Vagina (tissue), 2 donors: ENCODE measurements around the gene BRINP2.

Experiments used
- POLR2A ChIP-seq, 2 donors: fragments of 450-650 bp; IDR thresholded peaks; one replicate each; pipeline ENCODE4 v1.6.1; 2017; ENCODE audit warnings: antibody characterized with exemption in 2 of 2, mild to moderate bottlenecking in 2 of 2, moderate library complexity in 2 of 2
- POLR2AphosphoS5 ChIP-seq, 2 donors: sonication (generic); formaldehyde crosslinking; IDR thresholded peaks; one replicate each; pipeline ENCODE4 v1.9.0; 2017; ENCODE audit warnings: antibody characterized with exemption in 2 of 2, mild to moderate bottlenecking in 2 of 2, low read depth in 1 of 2; ENCODE audit not compliant: insufficient read depth in 1 of 2
- TF ChIP-seq, protein P1 (sequence below), 3 experiments: fragments of 450-650 bp in 2 of 3; fragments of 200-600 bp in 1 of 3; sonication (generic) in 1 of 3; IDR thresholded peaks; one replicate each; pipeline ENCODE4 v1.5.1; 2017 to 2019; ENCODE audit warnings: antibody characterized with exemption in 3 of 3, mild to moderate bottlenecking in 2 of 3, moderate library complexity in 2 of 3

DNA sequence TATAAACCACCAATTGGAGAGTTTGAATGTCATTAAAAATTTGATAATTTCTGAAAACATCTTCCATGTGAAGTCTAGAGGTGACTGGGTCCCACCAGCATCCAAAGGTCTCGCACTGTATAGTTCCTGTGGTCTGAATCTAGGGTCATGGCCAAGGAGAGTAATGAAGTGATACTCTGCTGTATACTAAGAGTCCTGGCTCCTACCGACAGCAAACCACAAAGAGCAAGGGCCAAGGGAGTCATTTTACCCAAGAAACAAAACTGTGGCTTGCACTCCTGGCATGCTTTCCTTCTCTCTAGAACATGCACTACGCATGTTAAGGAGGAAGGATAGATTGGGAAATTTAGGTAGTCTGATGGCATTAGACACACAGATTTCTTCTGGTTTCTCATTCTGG lies 115.6 kb downstream of the BRINP2 start:
- TF ChIP-seq POLR2A (IDR thresholded peaks at IDR 0.05): no peak
- TF ChIP-seq, protein P1, sequence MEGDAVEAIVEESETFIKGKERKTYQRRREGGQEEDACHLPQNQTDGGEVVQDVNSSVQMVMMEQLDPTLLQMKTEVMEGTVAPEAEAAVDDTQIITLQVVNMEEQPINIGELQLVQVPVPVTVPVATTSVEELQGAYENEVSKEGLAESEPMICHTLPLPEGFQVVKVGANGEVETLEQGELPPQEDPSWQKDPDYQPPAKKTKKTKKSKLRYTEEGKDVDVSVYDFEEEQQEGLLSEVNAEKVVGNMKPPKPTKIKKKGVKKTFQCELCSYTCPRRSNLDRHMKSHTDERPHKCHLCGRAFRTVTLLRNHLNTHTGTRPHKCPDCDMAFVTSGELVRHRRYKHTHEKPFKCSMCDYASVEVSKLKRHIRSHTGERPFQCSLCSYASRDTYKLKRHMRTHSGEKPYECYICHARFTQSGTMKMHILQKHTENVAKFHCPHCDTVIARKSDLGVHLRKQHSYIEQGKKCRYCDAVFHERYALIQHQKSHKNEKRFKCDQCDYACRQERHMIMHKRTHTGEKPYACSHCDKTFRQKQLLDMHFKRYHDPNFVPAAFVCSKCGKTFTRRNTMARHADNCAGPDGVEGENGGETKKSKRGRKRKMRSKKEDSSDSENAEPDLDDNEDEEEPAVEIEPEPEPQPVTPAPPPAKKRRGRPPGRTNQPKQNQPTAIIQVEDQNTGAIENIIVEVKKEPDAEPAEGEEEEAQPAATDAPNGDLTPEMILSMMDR (IDR thresholded peaks at IDR 0.05): no peak
- no peak for TF ChIP-seq POLR2AphosphoS5 (IDR thresholded peaks at IDR 0.05; ENCODE audit: insufficient read depth in 1 of 2, low read depth in 1 of 2)
